SK-N-SH (cell line): ENCODE measurements around the gene CLCN1. TPM values are rescaled to one million over a fixed set of nuclear protein-coding genes. Genes with fewer than 3 reads are reported as not detected.

Experiments
- CTCF ChIA-PET: fragments of 300-600, 350-600 bp; formaldehyde crosslinking; extraction: SDS; loops from one replicate; lab custom pipeline; 2021; lab: Yijun Ruan, JAX
- POLR2A ChIA-PET: fragments of 350-600 bp; sonication (Branson Sonifier 250); formaldehyde crosslinking; extraction: SDS; loops from one replicate; lab custom pipeline; 2020; ENCODE audit warnings: antibody characterized with exemption, inconsistent platforms; lab: Yijun Ruan, JAX
- DNase-seq: peaks from one replicate; pipeline ENCODE4 v3.0.0; 2012
- H2AFZ ChIP-seq: fragments of 200-600 bp; sonication (generic); 2 replicates; pipeline ENCODE4 v1.8.1; 2016; ENCODE audit warnings: antibody characterized with exemption, mild to moderate bottlenecking, low read depth
- H3F3A ChIP-seq: fragments of 200-600 bp; sonication (generic); replicated peaks from 2 replicates; pipeline ENCODE3; 2016; ENCODE audit warnings: antibody characterized with exemption, mild to moderate bottlenecking; ENCODE audit not compliant: insufficient read depth
- H3K27ac ChIP-seq, 2 experiments: fragments of 200-500 bp in 1 of 2; fragments of 200-600 bp in 1 of 2; sonication (Bioruptor generic) in 1 of 2; sonication (generic), shearing (Covaris generic) in 1 of 2; 2 replicates each; pipeline versions ENCODE4 v1.5.1 to v1.6.1; 2014 to 2016; ENCODE audit warnings: low read depth in 2 of 2, inconsistent platforms in 1 of 2, low read length in 1 of 2, mild to moderate bottlenecking in 1 of 2, mixed read lengths in 1 of 2
- H3K27me3 ChIP-seq: fragments of 200-600 bp; sonication (generic), shearing (Covaris generic); 2 replicates; pipeline ENCODE4 v1.6.1; 2016; ENCODE audit warnings: mixed run types; ENCODE audit not compliant: insufficient read depth
- H3K36me3 ChIP-seq, 2 experiments: fragments of 200-500 bp in 1 of 2; fragments of 200-600 bp in 1 of 2; sonication (Bioruptor generic) in 1 of 2; sonication (generic) in 1 of 2; replicated peaks in 1 of 2; 2 replicates each; pipeline versions ENCODE3 to v1.5.1; 2014 to 2016; ENCODE audit warnings: low read length in 1 of 2, mild to moderate bottlenecking in 1 of 2; ENCODE audit not compliant: insufficient read depth in 2 of 2, control insufficient read depth in 1 of 2
- H3K4me1 ChIP-seq, 2 experiments: fragments of 200-500 bp in 1 of 2; fragments of 200-600 bp in 1 of 2; sonication (Bioruptor generic) in 1 of 2; sonication (generic), shearing (Covaris generic) in 1 of 2; 2 replicates each; pipeline versions ENCODE4 v1.5.1 to v1.6.1; 2014 to 2016; ENCODE audit warnings: low read depth in 1 of 2, low read length in 1 of 2, mixed run types in 1 of 2; ENCODE audit not compliant: insufficient read depth in 2 of 2, control insufficient read depth in 1 of 2
- H3K4me2 ChIP-seq: fragments of 200-600 bp; sonication (generic), shearing (Covaris generic); 2 replicates; pipeline ENCODE4 v1.6.1; 2017; ENCODE audit warnings: mixed run types
- H3K4me3 ChIP-seq, 2 experiments: fragments of 200-500 bp in 1 of 2; fragments of 200-600 bp in 1 of 2; sonication (Bioruptor generic) in 1 of 2; sonication (generic), shearing (Covaris generic) in 1 of 2; 2 replicates each; pipeline versions ENCODE4 v1.5.1 to v1.8.1; 2014 to 2016; ENCODE audit warnings: low read depth in 2 of 2, inconsistent platforms in 1 of 2, low read length in 1 of 2, mild to moderate bottlenecking in 1 of 2, mixed read lengths in 1 of 2, moderate library complexity in 1 of 2
- H3K79me2 ChIP-seq: fragments of 200-600 bp; sonication (generic); 2 replicates; pipeline ENCODE4 v1.8.1; 2017; ENCODE audit warnings: mild to moderate bottlenecking; ENCODE audit not compliant: insufficient read depth
- H3K9ac ChIP-seq: fragments of 200-600 bp; sonication (generic); 2 replicates; pipeline ENCODE4 v1.6.1; 2017; ENCODE audit warnings: mixed run types
- H3K9me2 ChIP-seq: fragments of 200-600 bp; sonication (generic); 2 replicates; pipeline ENCODE4 v1.6.1; 2017; ENCODE audit warnings: mixed run types
- H3K9me3 ChIP-seq: fragments of 200-600 bp; sonication (generic); 2 replicates; pipeline ENCODE4 v1.6.1; 2017; ENCODE audit warnings: mixed run types, mild to moderate bottlenecking, moderate library complexity
- H4K20me1 ChIP-seq: fragments of 200-600 bp; sonication (generic); 2 replicates; pipeline ENCODE4 v1.6.1; 2017; ENCODE audit warnings: mild to moderate bottlenecking, mixed run types; ENCODE audit not compliant: insufficient read depth
- CHD2 ChIP-seq: fragments of 150-350 bp; IDR thresholded peaks from 2 replicates; pipeline ENCODE4 v1.6.1; 2018; ENCODE audit warnings: low read length; ENCODE audit not compliant: partially characterized antibody
- CTCF ChIP-seq: fragments of 200-600 bp; sonication (generic); IDR thresholded peaks from 2 replicates; pipeline ENCODE4 v1.6.1; 2017; ENCODE audit warnings: antibody characterized with exemption, mild to moderate bottlenecking, moderate library complexity
- ELF1 ChIP-seq: IDR thresholded peaks from 2 replicates; pipeline ENCODE4 v1.4.0; 2012
- EZH2phosphoT487 ChIP-seq: fragments of 200-600 bp; sonication (generic); IDR thresholded peaks from 2 replicates; pipeline ENCODE4 v1.6.1; 2017; ENCODE audit warnings: low read depth, mixed run types, mild to moderate bottlenecking, antibody characterized with exemption, moderate library complexity, borderline replicate concordance
- FOSL2 ChIP-seq: IDR thresholded peaks from 2 replicates; pipeline ENCODE4 v1.4.0; 2012; ENCODE audit warnings: low read depth, mild to moderate bottlenecking, moderate library complexity, borderline replicate concordance
- FOXJ3 ChIP-seq: sonication (generic); formaldehyde crosslinking; IDR thresholded peaks from 2 replicates; pipeline ENCODE4 v1.5.1; 2020; ENCODE audit warnings: mild to moderate bottlenecking, missing genetic modification reagents
- IRF3 ChIP-seq: fragments of 150-350 bp; IDR thresholded peaks from 2 replicates; pipeline ENCODE4 v1.6.1; 2016; ENCODE audit warnings: mild to moderate bottlenecking, low read depth, low read length
- MXI1 ChIP-seq: IDR thresholded peaks from 2 replicates; pipeline ENCODE4 v1.6.1; 2012; ENCODE audit warnings: mild to moderate bottlenecking, low read depth, low read length, improper control_type of control experiment
- NFIC ChIP-seq: IDR thresholded peaks from 2 replicates; pipeline ENCODE4 v1.4.0; 2012; ENCODE audit warnings: borderline replicate concordance
- POLR2AphosphoS5 ChIP-seq: IDR thresholded peaks from 2 replicates; pipeline ENCODE4 v1.6.1; 2012; ENCODE audit warnings: low read depth, low read length
- RXRA ChIP-seq: IDR thresholded peaks from 2 replicates; pipeline ENCODE4 v1.4.0; 2012; ENCODE audit warnings: low read depth, mild to moderate bottlenecking, borderline replicate concordance
- SMC3 ChIP-seq: IDR thresholded peaks from 2 replicates; pipeline ENCODE4 v1.6.1; 2012; ENCODE audit warnings: low read depth, low read length, improper control_type of control experiment
- TCF12 ChIP-seq: IDR thresholded peaks from 2 replicates; pipeline ENCODE4 v1.4.0; 2012
- TEAD4 ChIP-seq: IDR thresholded peaks from 2 replicates; pipeline ENCODE4 v1.4.0; 2012; ENCODE audit warnings: mild to moderate bottlenecking, borderline replicate concordance; ENCODE audit not compliant: insufficient read depth
- USF2 ChIP-seq: fragments of 150-350 bp; IDR thresholded peaks from 2 replicates; pipeline ENCODE4 v1.6.1; 2017; ENCODE audit warnings: antibody characterized with exemption, low read length, low read depth, borderline replicate concordance
- WGBS: methylation state at CpG from one replicate; pipeline ENCODE4 v1.1.6; 2017; ENCODE audit warnings: low lambda C conversion rate; 5-methylcytosine and 5-hydroxymethylcytosine counted together
- polyA plus RNA-seq, 3 experiments: library from polyadenylated mRNA; depleted of rRNA; stranded (reverse); fragments of >200 nt; gene quantifications; 2 replicates each; pipeline ENCODE4 v1.2.3, GENCODE V29; 2012
- TF ChIP-seq, protein P1 (sequence below): IDR thresholded peaks from 2 replicates; pipeline ENCODE4 v1.4.0; 2012; ENCODE audit warnings: low read depth
- TF ChIP-seq, protein P2 (sequence below): IDR thresholded peaks from 2 replicates; pipeline ENCODE4 v1.4.0; 2012; ENCODE audit warnings: low read depth, borderline replicate concordance
- TF ChIP-seq, protein P3 (sequence below): IDR thresholded peaks from 2 replicates; pipeline ENCODE4; 2012

CLCN1 gene
- polyA plus RNA-seq, 1 of the 3 experiments (the other 2 are of a cell fraction), result 0.12 TPM

GRCh38 chr7:143379611-143380259, 63.8 kb downstream of the CLCN1 start:
- H3K9me2 ChIP-seq, result no peaks in the 10 kb centered on the region
- peaks cover 75% of the 10 kb centered on the region for H3K79me2 ChIP-seq
- H3K9ac ChIP-seq, result peak overlapping the region; percentile 99
- no peak for TF ChIP-seq RXRA
- TF ChIP-seq TEAD4, result 0 out of 2 replicates have a peak, but pooled peaks have one; percentile 3
- TF ChIP-seq, protein P1, sequence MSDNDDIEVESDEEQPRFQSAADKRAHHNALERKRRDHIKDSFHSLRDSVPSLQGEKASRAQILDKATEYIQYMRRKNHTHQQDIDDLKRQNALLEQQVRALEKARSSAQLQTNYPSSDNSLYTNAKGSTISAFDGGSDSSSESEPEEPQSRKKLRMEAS, result peak; percentile 63
- POLR2A ChIA-PET, result interaction anchor here (0.6 to 1.4 kb wide), 3 partner anchors 17 to 117 kb away, joined by 3 to 5 read pairs (median 4); partner anchors contain the start of gene GSTK1
- H3K4me1 ChIP-seq, result peaks cover 20 to 50% of the 10 kb centered on the region in 2 experiments; a peak in 3 of 4 replicates
- peak overlapping the region; percentile 79 to 99 for H3K4me3 ChIP-seq
- peaks cover 22% of the 10 kb centered on the region for H3F3A ChIP-seq
- H3K9me3 ChIP-seq, result no peaks in the 10 kb centered on the region
- H3K27ac ChIP-seq, result peak overlapping the region; percentile 91 to 100
- peak overlapping the region; percentile 90 for H3K4me2 ChIP-seq
- peaks cover 16 to 29% of the 10 kb centered on the region in 2 experiments for H3K36me3 ChIP-seq
- no peaks in the 10 kb centered on the region for H3K27me3 ChIP-seq
- CTCF ChIA-PET, result interaction anchor here (0.6 to 5.8 kb wide), 32 partner anchors 8 to 522 kb away, joined by 3 to 50 read pairs (median 6); partner anchors contain the start of genes CASP2, EPHA1, GSTK1 and TCAF1
- WGBS, result 25% methylated on average over 15 of the region's 15 CpGs
- H4K20me1 ChIP-seq, result peaks cover 29% of the 10 kb centered on the region
- H2AFZ ChIP-seq, result no peak overlapping the region
- DNase-seq, result peak; percentile 46

DNA sequence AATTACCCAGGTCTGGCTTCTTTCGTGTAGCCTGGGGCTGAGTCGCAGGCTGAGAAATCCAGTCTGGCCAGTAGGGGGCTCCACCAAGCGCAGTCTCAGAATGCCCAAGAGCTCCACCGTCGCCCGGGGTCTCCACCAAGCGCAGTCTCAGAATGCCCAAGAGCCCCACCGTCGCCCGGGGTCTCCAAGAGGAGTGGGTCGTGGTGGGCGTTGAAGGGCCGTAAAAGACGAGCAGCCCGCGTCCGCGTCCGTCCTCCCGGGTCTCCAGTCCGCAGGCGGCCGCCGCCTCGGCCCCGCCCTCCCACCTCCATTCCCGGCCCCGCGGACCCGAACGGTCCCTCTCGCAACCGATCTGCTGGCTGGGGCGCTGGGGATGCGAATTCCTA, 64.3 kb downstream of the CLCN1 start:
- Histone ChIP-seq H3K9ac (peak overlapping the region; percentile 99), H3K27me3 (no peaks in the 10 kb centered on the region), H3K79me2 (peaks cover 80% of the 10 kb centered on the region), H4K20me1 (peaks cover 34% of the 10 kb centered on the region), H3F3A (peaks cover 24% of the 10 kb centered on the region), H3K9me2 (no peaks in the 10 kb centered on the region), H3K4me1 (peaks cover 20 to 50% of the 10 kb centered on the region in 2 experiments; a peak in 3 of 4 replicates), H3K36me3 (peaks cover 16 to 34% of the 10 kb centered on the region in 2 experiments), H3K27ac (peak overlapping the region; percentile 91 to 100), H3K4me2 (peak overlapping the region; percentile 90), H3K9me3 (no peaks in the 10 kb centered on the region), H3K4me3 (peak overlapping the region; percentile 79 to 99), H2AFZ (peak overlapping the region; percentile 58; the same call in 1 of the 2 replicates)
- DNase-seq, result peak; percentile 90
- WGBS, result under 1% methylated on average over 6 of the region's 35 CpGs
- ChIA-PET CTCF (interaction anchor here (0.6 to 5.8 kb wide), 36 partner anchors 8 to 521 kb away, joined by 3 to 50 read pairs (median 6); partner anchors contain the start of genes CASP2, EPHA1, GSTK1 and TCAF1), POLR2A (interaction anchor here (0.6 to 1.4 kb wide), 4 partner anchors 17 to 117 kb away, joined by 3 to 5 read pairs (median 4); partner anchors contain the start of genes CASP2 and GSTK1)
- TF ChIP-seq, protein P2, sequence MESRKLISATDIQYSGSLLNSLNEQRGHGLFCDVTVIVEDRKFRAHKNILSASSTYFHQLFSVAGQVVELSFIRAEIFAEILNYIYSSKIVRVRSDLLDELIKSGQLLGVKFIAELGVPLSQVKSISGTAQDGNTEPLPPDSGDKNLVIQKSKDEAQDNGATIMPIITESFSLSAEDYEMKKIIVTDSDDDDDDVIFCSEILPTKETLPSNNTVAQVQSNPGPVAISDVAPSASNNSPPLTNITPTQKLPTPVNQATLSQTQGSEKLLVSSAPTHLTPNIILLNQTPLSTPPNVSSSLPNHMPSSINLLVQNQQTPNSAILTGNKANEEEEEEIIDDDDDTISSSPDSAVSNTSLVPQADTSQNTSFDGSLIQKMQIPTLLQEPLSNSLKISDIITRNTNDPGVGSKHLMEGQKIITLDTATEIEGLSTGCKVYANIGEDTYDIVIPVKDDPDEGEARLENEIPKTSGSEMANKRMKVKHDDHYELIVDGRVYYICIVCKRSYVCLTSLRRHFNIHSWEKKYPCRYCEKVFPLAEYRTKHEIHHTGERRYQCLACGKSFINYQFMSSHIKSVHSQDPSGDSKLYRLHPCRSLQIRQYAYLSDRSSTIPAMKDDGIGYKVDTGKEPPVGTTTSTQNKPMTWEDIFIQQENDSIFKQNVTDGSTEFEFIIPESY, result no peak
- TF ChIP-seq CHD2, result peak; percentile 34
- TF ChIP-seq, protein P3, sequence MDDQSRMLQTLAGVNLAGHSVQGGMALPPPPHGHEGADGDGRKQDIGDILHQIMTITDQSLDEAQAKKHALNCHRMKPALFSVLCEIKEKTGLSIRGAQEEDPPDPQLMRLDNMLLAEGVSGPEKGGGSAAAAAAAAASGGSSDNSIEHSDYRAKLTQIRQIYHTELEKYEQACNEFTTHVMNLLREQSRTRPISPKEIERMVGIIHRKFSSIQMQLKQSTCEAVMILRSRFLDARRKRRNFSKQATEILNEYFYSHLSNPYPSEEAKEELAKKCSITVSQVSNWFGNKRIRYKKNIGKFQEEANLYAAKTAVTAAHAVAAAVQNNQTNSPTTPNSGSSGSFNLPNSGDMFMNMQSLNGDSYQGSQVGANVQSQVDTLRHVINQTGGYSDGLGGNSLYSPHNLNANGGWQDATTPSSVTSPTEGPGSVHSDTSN, result no peak
- peak; percentile 99 for TF ChIP-seq CTCF
- TF ChIP-seq FOXJ3 (CRISPR knock-in tag), result no peak
- no peak for TF ChIP-seq IRF3
- TF ChIP-seq MXI1, result 0 out of 2 replicates have a peak, but pooled peaks have one; percentile 40
- no peak for TF ChIP-seq FOSL2
- TF ChIP-seq SMC3, result peak; percentile 55
- TF ChIP-seq POLR2AphosphoS5, result no peak
- TF ChIP-seq TCF12, result no peak
- TF ChIP-seq EZH2phosphoT487, result no peak
- no peak for TF ChIP-seq RXRA
- no peak for TF ChIP-seq USF2
- no peak for TF ChIP-seq NFIC
- no peak for TF ChIP-seq ELF1
